Measurements from ENCODE around the gene TCF4. TPM values are rescaled to one million over a fixed set of nuclear protein-coding genes. Genes with fewer than 3 reads are reported as not detected.
A peak's percentile ranks its signal among the peaks of the same experiment; 100 is the strongest.

TCF4 gene
- total and polyA plus RNA-seq, 4 donors, result 14.3 to 356 (median 73.0) TPM

GRCh38 chr18:55398858-55399257, 189.1 kb downstream of the TCF4 start:
- Histone ChIP-seq H3K4me3 (no peak overlapping the region), H3K4me1 (ENCODE audit: control insufficient read depth in 5 of 5, insufficient read depth in 5 of 5, low read length in 5 of 5) (peaks cover 2 to 58% (median 19%) of the 10 kb centered on the region in 5 donors), H3K9me3 (ENCODE audit: control insufficient read depth in 4 of 4, insufficient read depth in 3 of 4, low read length in 3 of 4) (no peaks in the 10 kb centered on the region), H3K27ac (ENCODE audit: low read depth in 1 of 2, low read length in 1 of 2) (no peak overlapping the region), H3K36me3 (ENCODE audit: control insufficient read depth in 4 of 4, insufficient read depth in 4 of 4, low read length in 4 of 4) (no peaks in the 10 kb centered on the region), H3K9ac (ENCODE audit: insufficient read depth in 1 of 2, low read length in 2 of 2) (no peak overlapping the region), H3K27me3 (ENCODE audit: control insufficient read depth in 3 of 3, insufficient read depth in 3 of 3, low read length in 2 of 3) (no peaks in the 10 kb centered on the region)
- ATAC-seq (ENCODE audit: insufficient read depth, low FRiP score) (no peak), DNase-seq (peak in 2 of 3 donors; percentile 29 to 52)
- 66 to 72% methylated on average over 6 of the region's 6 CpGs for WGBS, 2 donors
- TF ChIP-seq CTCF (IDR thresholded peaks at IDR 0.05; ENCODE audit: control extremely low read depth, extremely low read depth), result no peak

- Histone ChIP-seq H3K9me3 (ENCODE audit: control insufficient read depth in 4 of 4, insufficient read depth in 3 of 4, low read length in 3 of 4) (no peaks in the 10 kb centered on the region), H3K36me3 (ENCODE audit: control insufficient read depth in 4 of 4, insufficient read depth in 4 of 4, low read length in 4 of 4) (no peaks in the 10 kb centered on the region), H3K4me1 (ENCODE audit: control insufficient read depth in 5 of 5, insufficient read depth in 5 of 5, low read length in 5 of 5) (peaks cover 2 to 40% (median 9%) of the 10 kb centered on the region in 5 donors), H3K4me3 (no peak overlapping the region), H3K9ac (ENCODE audit: insufficient read depth in 1 of 2, low read length in 2 of 2) (no peak overlapping the region), H3K27me3 (ENCODE audit: control insufficient read depth in 3 of 3, insufficient read depth in 3 of 3, low read length in 2 of 3) (no peaks in the 10 kb centered on the region), H3K27ac (ENCODE audit: low read depth in 1 of 2, low read length in 1 of 2) (no peak overlapping the region)
- WGBS, 2 donors, result 38 to 65% methylated on average over 2 of the region's 2 CpGs
- ATAC-seq (ENCODE audit: insufficient read depth, low FRiP score), result no peak
- TF ChIP-seq CTCF (IDR thresholded peaks at IDR 0.05; ENCODE audit: control extremely low read depth, extremely low read depth), result no peak
- no peak for DNase-seq
Measured at GRCh38 chr18:55396979-55397378, 191.0 kb downstream of the TCF4 start.

GRCh38 chr18:55396267-55396905, 191.6 kb downstream of the TCF4 start:
- Histone ChIP-seq H3K4me1 (ENCODE audit: control insufficient read depth in 5 of 5, insufficient read depth in 5 of 5, low read length in 5 of 5) (peaks cover 2 to 34% (median 6%) of the 10 kb centered on the region in 5 donors), H3K27ac (ENCODE audit: low read depth in 1 of 2, low read length in 1 of 2) (no peak overlapping the region), H3K4me3 (no peak overlapping the region), H3K9ac (ENCODE audit: insufficient read depth in 1 of 2, low read length in 2 of 2) (no peak overlapping the region), H3K27me3 (ENCODE audit: control insufficient read depth in 3 of 3, insufficient read depth in 3 of 3, low read length in 2 of 3) (no peaks in the 10 kb centered on the region), H3K36me3 (ENCODE audit: control insufficient read depth in 4 of 4, insufficient read depth in 4 of 4, low read length in 4 of 4) (no peaks in the 10 kb centered on the region), H3K9me3 (ENCODE audit: control insufficient read depth in 4 of 4, insufficient read depth in 3 of 4, low read length in 3 of 4) (no peaks in the 10 kb centered on the region)
- TF ChIP-seq CTCF (IDR thresholded peaks at IDR 0.05; ENCODE audit: control extremely low read depth, extremely low read depth), result no peak
- no peak for ATAC-seq (ENCODE audit: insufficient read depth, low FRiP score)
- WGBS, 2 donors, result 74 to 87% methylated on average over 3 of the region's 3 CpGs
- no peak for DNase-seq

- H3K36me3 ChIP-seq (ENCODE audit: control insufficient read depth in 4 of 4, insufficient read depth in 4 of 4, low read length in 4 of 4), result no peaks in the 10 kb centered on the region
- no peak for TF ChIP-seq CTCF (IDR thresholded peaks at IDR 0.05; ENCODE audit: control extremely low read depth, extremely low read depth)
- ATAC-seq (ENCODE audit: insufficient read depth, low FRiP score), result no peak
- no peaks in the 10 kb centered on the region for H3K9me3 ChIP-seq (ENCODE audit: control insufficient read depth in 4 of 4, insufficient read depth in 3 of 4, low read length in 3 of 4)
- H3K4me3 ChIP-seq, result no peak overlapping the region
- DNase-seq, result no peak
- 64 to 70% methylated on average over 6 of the region's 6 CpGs for WGBS, 2 donors
- no peak overlapping the region for H3K27ac ChIP-seq (ENCODE audit: low read depth in 1 of 2, low read length in 1 of 2)
- H3K4me1 ChIP-seq (ENCODE audit: control insufficient read depth in 5 of 5, insufficient read depth in 5 of 5, low read length in 5 of 5), result peaks cover 0 to 28% (median 6%) of the 10 kb centered on the region in 5 donors
- no peak overlapping the region for H3K9ac ChIP-seq (ENCODE audit: insufficient read depth in 1 of 2, low read length in 2 of 2)
- H3K27me3 ChIP-seq (ENCODE audit: control insufficient read depth in 3 of 3, insufficient read depth in 3 of 3, low read length in 2 of 3), result no peaks in the 10 kb centered on the region
Measured at GRCh38 chr18:55395799-55396198, 192.2 kb downstream of the TCF4 start.

Measured in lung (tissue), 12 donors.